ENCODE data around the gene ZNF821.
"Not testable (repeated sequence)": the region's sequence is repeated elsewhere in the genome, so short reads cannot be mapped to it uniquely, and the experiment has no call there.

Gene ZNF821

DNA sequence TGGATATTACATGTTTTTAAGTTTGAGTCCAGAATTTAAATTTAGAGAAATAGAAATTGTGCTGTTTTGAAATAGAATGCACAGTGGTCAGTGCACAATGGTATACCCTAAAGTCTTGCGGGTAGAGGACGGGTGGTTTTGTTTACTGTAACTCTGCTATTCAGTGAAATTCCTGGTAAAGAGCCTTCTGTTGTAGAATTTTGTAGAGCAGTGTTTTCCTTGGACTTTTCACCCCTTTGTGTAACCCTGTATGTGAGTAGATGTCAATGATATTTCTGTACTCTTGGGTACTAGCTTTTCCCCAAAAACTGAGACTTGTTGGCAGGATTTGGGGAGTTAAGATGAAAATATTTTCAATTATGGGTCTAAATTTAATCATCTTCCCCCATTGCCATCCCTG lies 30.8 kb upstream of the ZNF821 start:
- Histone ChIP-seq H3K4me2 (ENCODE audit: low read depth, low read length) (no peak overlapping the region), H3K9me2 (replicated peaks; ENCODE audit: insufficient read depth, low read length) (no peaks in the 10 kb centered on the region), H3K36me3 (replicated peaks; ENCODE audit: insufficient read depth, low read length) (peaks cover 12% of the 10 kb centered on the region; the same call in 1 of the 2 replicates), H4K20me1 (ENCODE audit: insufficient read depth, low read length) (peaks cover 38% of the 10 kb centered on the region), H3K79me2 (ENCODE audit: low read length) (peaks cover 100% of the 10 kb centered on the region), H3K4me3 (ENCODE audit: low read length) (no peak overlapping the region), H3K27me3 (replicated peaks; ENCODE audit: insufficient read depth, low read length) (no peaks in the 10 kb centered on the region), H2AFZ (ENCODE audit: low read length) (no peak overlapping the region), H3K9ac (ENCODE audit: low read length) (no peak overlapping the region), H3K4me1 (ENCODE audit: low read length) (peaks cover 46% of the 10 kb centered on the region), H3F3A (ENCODE audit: insufficient read depth, low read length) (peaks cover 4% of the 10 kb centered on the region), H3K9me3 (replicated peaks; ENCODE audit: insufficient read depth, low read length) (no peaks in the 10 kb centered on the region), H3K27ac (ENCODE audit: low read length) (no peak overlapping the region)
- TF ChIP-seq EZH2phosphoT487 (IDR thresholded peaks at IDR 0.05; ENCODE audit: low read length) = no peak
- TF ChIP-seq, protein P1, sequence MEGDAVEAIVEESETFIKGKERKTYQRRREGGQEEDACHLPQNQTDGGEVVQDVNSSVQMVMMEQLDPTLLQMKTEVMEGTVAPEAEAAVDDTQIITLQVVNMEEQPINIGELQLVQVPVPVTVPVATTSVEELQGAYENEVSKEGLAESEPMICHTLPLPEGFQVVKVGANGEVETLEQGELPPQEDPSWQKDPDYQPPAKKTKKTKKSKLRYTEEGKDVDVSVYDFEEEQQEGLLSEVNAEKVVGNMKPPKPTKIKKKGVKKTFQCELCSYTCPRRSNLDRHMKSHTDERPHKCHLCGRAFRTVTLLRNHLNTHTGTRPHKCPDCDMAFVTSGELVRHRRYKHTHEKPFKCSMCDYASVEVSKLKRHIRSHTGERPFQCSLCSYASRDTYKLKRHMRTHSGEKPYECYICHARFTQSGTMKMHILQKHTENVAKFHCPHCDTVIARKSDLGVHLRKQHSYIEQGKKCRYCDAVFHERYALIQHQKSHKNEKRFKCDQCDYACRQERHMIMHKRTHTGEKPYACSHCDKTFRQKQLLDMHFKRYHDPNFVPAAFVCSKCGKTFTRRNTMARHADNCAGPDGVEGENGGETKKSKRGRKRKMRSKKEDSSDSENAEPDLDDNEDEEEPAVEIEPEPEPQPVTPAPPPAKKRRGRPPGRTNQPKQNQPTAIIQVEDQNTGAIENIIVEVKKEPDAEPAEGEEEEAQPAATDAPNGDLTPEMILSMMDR (IDR thresholded peaks at IDR 0.05; ENCODE audit: low read length) = no peak
- no peak for TF ChIP-seq EZH2 (optimal IDR thresholded peaks at IDR 0.05; ENCODE audit: low read depth, low read length)
- no peak for DNase-seq

DNA sequence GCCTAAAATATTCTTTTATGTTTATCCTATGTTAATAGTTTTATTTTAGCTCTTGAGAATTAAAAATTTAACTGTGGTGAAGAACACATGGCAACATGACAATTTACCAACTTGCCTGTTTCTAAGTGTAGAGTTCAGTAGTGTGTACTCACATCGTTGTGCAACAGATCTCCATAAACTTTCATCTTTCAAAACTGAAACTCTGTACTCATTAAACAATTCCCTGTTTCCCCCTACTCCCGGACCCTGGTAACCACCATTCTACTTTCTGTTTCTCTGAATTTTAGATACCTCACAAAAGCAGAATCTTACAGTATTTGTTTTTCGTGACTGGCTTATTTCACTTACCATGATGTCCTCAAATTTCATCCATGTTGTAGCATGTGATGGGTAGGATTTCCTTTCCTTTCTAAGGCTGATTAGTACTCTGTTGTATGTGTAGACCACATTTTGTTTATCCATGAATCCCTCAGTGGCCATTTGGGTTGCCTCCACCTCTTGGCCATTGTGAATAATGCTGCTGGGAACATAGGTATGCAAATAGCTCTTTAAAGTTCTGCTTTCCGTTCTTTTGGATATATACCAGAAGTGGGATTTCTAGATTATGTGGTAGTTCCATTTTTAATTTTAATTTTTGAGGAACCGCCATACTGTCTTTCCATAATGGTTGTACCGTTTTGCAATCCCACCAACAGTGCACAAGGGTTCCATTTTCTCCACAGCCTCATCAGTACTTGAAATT lies 28.7 kb upstream of the ZNF821 start:
- Histone ChIP-seq H3K4me1 (ENCODE audit: low read length) (peaks cover 28% of the 10 kb centered on the region), H3K9me3 (replicated peaks; ENCODE audit: insufficient read depth, low read length) (no peaks in the 10 kb centered on the region), H3F3A (ENCODE audit: insufficient read depth, low read length) (no peaks in the 10 kb centered on the region), H3K27me3 (replicated peaks; ENCODE audit: insufficient read depth, low read length) (no peaks in the 10 kb centered on the region), H3K27ac (ENCODE audit: low read length) (no peak overlapping the region), H3K4me2 (ENCODE audit: low read depth, low read length) (no peak overlapping the region), H3K9ac (ENCODE audit: low read length) (no peak overlapping the region), H3K36me3 (replicated peaks; ENCODE audit: insufficient read depth, low read length) (peaks cover 9% of the 10 kb centered on the region; the same call in 1 of the 2 replicates), H3K4me3 (ENCODE audit: low read length) (no peak overlapping the region), H2AFZ (ENCODE audit: low read length) (no peak overlapping the region), H3K9me2 (replicated peaks; ENCODE audit: insufficient read depth, low read length) (no peaks in the 10 kb centered on the region), H3K79me2 (ENCODE audit: low read length) (peaks cover 100% of the 10 kb centered on the region), H4K20me1 (ENCODE audit: insufficient read depth, low read length) (peaks cover 55% of the 10 kb centered on the region)
- DNase-seq = no peak
- TF ChIP-seq, protein P1 (IDR thresholded peaks at IDR 0.05; ENCODE audit: low read length) = no peak
- TF ChIP-seq EZH2phosphoT487 (IDR thresholded peaks at IDR 0.05; ENCODE audit: low read length) (no peak), EZH2 (optimal IDR thresholded peaks at IDR 0.05; ENCODE audit: low read depth, low read length) (no peak)

DNA sequence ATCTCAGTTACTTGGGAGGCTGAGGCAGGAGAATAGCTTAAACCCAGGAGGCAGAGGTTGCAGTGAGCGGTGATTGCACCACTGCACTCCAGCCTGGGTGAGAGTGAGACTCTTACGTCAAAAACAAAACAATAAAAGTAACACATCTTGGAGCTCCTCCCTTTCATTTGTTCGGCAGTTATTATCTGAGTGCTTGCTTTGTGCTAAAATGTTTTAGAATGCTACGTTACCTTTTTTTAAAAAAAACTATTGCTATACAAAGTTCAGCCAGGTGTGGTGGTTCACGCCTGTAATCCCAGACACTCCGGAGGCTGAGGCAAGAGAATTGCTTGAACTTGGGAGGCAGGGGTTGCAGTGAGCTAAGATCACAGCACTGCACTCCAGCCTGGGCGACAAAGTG lies 27.1 kb upstream of the ZNF821 start:
- peaks cover 5% of the 10 kb centered on the region; the same call in 1 of the 2 replicates for H3K36me3 ChIP-seq (replicated peaks; ENCODE audit: insufficient read depth, low read length)
- no peaks in the 10 kb centered on the region for H3K9me2 ChIP-seq (replicated peaks; ENCODE audit: insufficient read depth, low read length)
- no peak overlapping the region for H2AFZ ChIP-seq (ENCODE audit: low read length)
- H3F3A ChIP-seq (ENCODE audit: insufficient read depth, low read length) = no peaks in the 10 kb centered on the region
- H3K4me3 ChIP-seq (ENCODE audit: low read length) = no peak overlapping the region
- peaks cover 68% of the 10 kb centered on the region for H4K20me1 ChIP-seq (ENCODE audit: insufficient read depth, low read length)
- no peak for DNase-seq
- H3K9me3 ChIP-seq (replicated peaks; ENCODE audit: insufficient read depth, low read length) = no peaks in the 10 kb centered on the region
- no peak overlapping the region for H3K9ac ChIP-seq (ENCODE audit: low read length)
- H3K27me3 ChIP-seq (replicated peaks; ENCODE audit: insufficient read depth, low read length) = no peaks in the 10 kb centered on the region
- peaks cover 23% of the 10 kb centered on the region for H3K4me1 ChIP-seq (ENCODE audit: low read length)
- TF ChIP-seq EZH2phosphoT487 (IDR thresholded peaks at IDR 0.05; ENCODE audit: low read length) = no peak
- TF ChIP-seq, protein P1 (IDR thresholded peaks at IDR 0.05; ENCODE audit: low read length) = no peak
- TF ChIP-seq EZH2 (optimal IDR thresholded peaks at IDR 0.05; ENCODE audit: low read depth, low read length) = no peak
- no peak overlapping the region for H3K27ac ChIP-seq (ENCODE audit: low read length)
- no peak overlapping the region for H3K4me2 ChIP-seq (ENCODE audit: low read depth, low read length)
- H3K79me2 ChIP-seq (ENCODE audit: low read length) = peaks cover 100% of the 10 kb centered on the region

DNA sequence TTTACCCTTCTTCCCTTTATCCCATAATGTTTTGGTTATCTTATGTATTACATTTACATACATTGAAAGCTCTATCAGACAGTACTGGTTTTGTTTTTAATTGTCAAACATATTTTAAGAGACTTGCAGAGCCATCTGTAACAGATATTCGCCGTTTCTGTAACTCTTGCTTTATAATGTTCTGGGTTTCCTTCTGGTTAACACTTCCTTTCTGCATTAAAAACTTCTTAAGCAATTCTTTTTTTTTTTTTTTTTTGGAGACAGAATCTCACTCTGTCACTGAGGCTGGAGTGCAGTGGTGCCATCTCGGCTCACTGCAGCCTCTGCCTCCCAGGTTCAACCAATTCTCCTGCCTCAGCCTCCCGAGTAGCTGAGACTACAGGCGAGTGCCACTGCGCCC lies 21.8 kb upstream of the ZNF821 start:
- H3K4me1 ChIP-seq (ENCODE audit: low read length) = not testable (repeated sequence)

More for the DNA sequence above, 21.8 kb upstream of the ZNF821 start:
- not testable (repeated sequence) for H3K27ac ChIP-seq (ENCODE audit: low read length); DNase-seq; H2AFZ ChIP-seq (ENCODE audit: low read length); H3K27me3 ChIP-seq (replicated peaks; ENCODE audit: insufficient read depth, low read length); H3K9ac ChIP-seq (ENCODE audit: low read length); H3K9me3 ChIP-seq (replicated peaks; ENCODE audit: insufficient read depth, low read length); H3K36me3 ChIP-seq (replicated peaks; ENCODE audit: insufficient read depth, low read length); H3K9me2 ChIP-seq (replicated peaks; ENCODE audit: insufficient read depth, low read length); H3K4me3 ChIP-seq (ENCODE audit: low read length); H3F3A ChIP-seq (ENCODE audit: insufficient read depth, low read length); H3K4me2 ChIP-seq (ENCODE audit: low read depth, low read length)
- Histone ChIP-seq H4K20me1 (ENCODE audit: insufficient read depth, low read length) (peaks cover 78% of the 10 kb centered on the region), H3K79me2 (ENCODE audit: low read length) (peaks cover 100% of the 10 kb centered on the region)
